ENCODE measurements around the gene C19orf73.

GRCh38 chr19:49117677-49118564, 1.0 kb downstream of the C19orf73 start:
- TF ChIP-seq CTCF (conservative IDR thresholded peaks at IDR 0.05) (no peak), EZH2 (IDR thresholded peaks at IDR 0.05; ENCODE audit: low read depth) (no peak)
